GM12864 (cell line): ENCODE results near the gene CLEC7A.

Source experiments
- DNase-seq: peaks from one replicate; pipeline ENCODE4 v3.0.0-alpha.2; 2011; ENCODE audit warnings: low read depth
- H3K4me3 ChIP-seq: 2 replicates; pipeline ENCODE4 v1.5.1; 2011; ENCODE audit warnings: mild to moderate bottlenecking, low read depth, low read length, control low read depth
- TF ChIP-seq, protein P1 (sequence below): IDR thresholded peaks from 2 replicates; pipeline ENCODE4 v1.5.1; 2011; ENCODE audit warnings: low read depth, mild to moderate bottlenecking, moderate library complexity, low read length, control low read depth, inconsistent platforms; ENCODE audit errors: missing control alignments

CLEC7A gene

DNA sequence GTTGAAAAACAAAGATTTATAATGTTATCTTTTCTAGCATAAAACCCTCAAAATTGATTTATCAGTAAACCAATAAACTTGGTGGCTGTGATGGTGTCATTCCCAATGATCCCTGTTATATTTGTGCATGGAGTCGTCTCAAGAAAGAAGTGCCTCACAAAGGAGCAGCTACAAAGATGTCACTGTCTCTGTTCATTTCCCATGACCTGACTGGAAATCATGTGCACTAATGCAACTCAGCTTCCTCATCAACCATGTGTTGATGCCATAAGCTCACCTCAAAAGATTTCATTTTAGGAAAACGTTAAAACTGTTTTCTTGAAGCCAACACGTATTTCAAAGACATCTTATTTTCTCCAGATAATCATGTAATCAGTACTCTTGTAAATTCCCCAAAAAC, 60.0 kb downstream of the CLEC7A start:
- no peak overlapping the region for H3K4me3 ChIP-seq
- no peak for DNase-seq
- TF ChIP-seq, protein P1, sequence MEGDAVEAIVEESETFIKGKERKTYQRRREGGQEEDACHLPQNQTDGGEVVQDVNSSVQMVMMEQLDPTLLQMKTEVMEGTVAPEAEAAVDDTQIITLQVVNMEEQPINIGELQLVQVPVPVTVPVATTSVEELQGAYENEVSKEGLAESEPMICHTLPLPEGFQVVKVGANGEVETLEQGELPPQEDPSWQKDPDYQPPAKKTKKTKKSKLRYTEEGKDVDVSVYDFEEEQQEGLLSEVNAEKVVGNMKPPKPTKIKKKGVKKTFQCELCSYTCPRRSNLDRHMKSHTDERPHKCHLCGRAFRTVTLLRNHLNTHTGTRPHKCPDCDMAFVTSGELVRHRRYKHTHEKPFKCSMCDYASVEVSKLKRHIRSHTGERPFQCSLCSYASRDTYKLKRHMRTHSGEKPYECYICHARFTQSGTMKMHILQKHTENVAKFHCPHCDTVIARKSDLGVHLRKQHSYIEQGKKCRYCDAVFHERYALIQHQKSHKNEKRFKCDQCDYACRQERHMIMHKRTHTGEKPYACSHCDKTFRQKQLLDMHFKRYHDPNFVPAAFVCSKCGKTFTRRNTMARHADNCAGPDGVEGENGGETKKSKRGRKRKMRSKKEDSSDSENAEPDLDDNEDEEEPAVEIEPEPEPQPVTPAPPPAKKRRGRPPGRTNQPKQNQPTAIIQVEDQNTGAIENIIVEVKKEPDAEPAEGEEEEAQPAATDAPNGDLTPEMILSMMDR, result no peak

DNA sequence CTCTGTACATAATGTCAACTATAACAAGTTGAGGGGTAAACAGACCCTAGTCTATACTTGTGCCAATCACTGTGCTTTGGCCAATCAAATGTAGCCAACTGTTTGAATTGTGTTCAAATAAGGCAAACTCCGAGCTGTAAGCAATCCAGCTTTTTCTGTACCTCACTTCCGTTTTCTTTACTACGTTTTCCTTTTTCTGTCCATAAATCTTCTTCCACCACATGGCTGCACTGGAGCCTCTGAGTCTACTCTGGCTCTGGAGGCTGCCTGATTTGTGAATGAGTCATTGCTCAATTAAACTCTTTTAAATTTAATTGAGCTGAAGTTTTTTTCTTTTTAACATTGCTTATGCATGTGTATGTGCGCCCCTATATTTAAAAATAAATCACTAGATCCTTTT, 60.9 kb downstream of the CLEC7A start:
- TF ChIP-seq, protein P1, result no peak
- no peak for DNase-seq
- no peak overlapping the region for H3K4me3 ChIP-seq

DNA sequence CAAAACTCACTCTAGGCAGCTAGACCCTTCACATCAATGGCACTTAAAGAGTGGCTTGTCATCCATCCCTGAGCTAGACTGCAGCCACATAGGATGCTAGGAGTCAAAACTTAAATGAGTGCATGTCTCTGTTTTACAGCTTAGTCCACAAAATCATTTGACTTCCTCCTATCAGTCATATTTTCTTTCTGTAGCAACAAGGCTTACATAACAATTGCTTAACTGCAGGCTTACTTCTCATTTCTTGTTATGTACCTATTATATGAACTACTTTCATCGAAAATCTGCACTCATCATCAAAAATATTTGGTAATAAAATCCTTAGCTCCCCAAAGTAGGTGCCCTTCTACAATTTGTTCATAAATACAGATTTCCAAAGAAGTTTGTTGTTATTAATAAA, 61.4 kb downstream of the CLEC7A start:
- no peak for DNase-seq
- TF ChIP-seq, protein P1, result no peak
- no peak overlapping the region for H3K4me3 ChIP-seq

DNA sequence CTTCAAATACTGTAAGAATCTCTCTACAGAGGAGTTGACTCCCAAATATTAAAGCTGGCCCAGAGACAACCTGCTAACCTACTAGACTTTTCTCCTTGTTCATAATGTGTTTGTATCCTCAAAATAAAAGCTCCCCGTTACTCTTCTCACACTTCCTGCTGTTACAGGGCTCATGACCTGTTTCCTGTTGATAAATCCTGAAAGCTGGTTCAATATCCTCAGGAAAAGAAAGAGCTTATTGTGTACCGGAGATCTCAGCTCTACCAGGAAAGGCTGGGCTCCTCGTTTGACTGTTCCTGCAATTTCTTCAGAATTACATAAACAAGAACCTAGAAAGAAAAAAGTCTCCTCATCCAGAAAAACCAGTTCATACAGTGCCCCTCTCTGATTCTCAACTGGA, 62.1 kb downstream of the CLEC7A start:
- no peak overlapping the region for H3K4me3 ChIP-seq
- TF ChIP-seq, protein P1, result no peak
- no peak for DNase-seq

DNA sequence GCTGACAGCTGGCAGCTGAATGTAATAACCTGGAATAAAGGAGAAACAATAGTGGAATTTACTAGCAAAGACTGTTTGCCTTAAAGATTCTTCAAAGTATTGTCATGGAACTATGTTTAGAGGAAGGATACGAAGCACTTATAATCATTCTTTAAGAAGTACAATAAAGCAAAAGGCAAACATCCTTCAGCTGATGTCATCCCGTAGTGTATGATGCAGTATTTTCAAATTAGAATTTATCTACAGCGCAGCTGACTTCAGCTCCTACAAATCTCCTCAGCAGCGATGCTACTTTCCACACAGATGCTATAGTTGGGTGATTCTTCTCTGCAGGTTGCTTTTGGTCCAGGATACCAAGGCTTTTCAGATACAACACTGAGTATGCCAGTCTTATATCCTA, 62.7 kb downstream of the CLEC7A start:
- H3K4me3 ChIP-seq, result no peak overlapping the region
- TF ChIP-seq, protein P1, result no peak
- DNase-seq, result no peak
